A673 (cell line): Measurements from ENCODE around the gene CCDC7. TPM values are rescaled to one million over a fixed set of nuclear protein-coding genes. Genes with fewer than 3 reads are reported as not detected.
"Not testable (repeated sequence)": the region's sequence is repeated elsewhere in the genome, so short reads cannot be mapped to it uniquely, and the experiment has no call there.

ENCODE experiments used
- BruUV-seq: library from RNA; stranded (reverse); fragments of 400-500 nt; replicated peaks from 2 replicates; lab custom pipeline; 2021; lab: Mats Ljungman, UMichigan
- CTCF ChIA-PET: fragments of 300-600 bp; sonication (Branson Sonifier 250); formaldehyde crosslinking; loops from one replicate; lab custom pipeline; 2022; ENCODE audit warnings: antibody characterized with exemption; lab: Charles Lee
- POLR2A ChIA-PET: fragments of 300-600 bp; sonication (Branson Sonifier 250); formaldehyde crosslinking; loops from one replicate; lab custom pipeline; 2022; ENCODE audit warnings: antibody characterized with exemption; ENCODE audit not compliant: low non-redundant PET; lab: Charles Lee
- DNase-seq: peaks from one replicate; pipeline ENCODE4 v3.0.0-alpha.2; 2015; ENCODE audit warnings: low spot score
- H3K27ac ChIP-seq: fragments of 200-600 bp; sonication (generic); 2 replicates; pipeline ENCODE4 v1.5.1; 2016; ENCODE audit warnings: mixed run types, low read depth, mild to moderate bottlenecking, mixed read lengths, antibody characterized with exemption, low read length; ENCODE audit not compliant: poor library complexity, severe bottlenecking
- H3K27me3 ChIP-seq: fragments of 200-600 bp; sonication (generic); replicated peaks from 2 replicates; pipeline ENCODE4 v1.6.1; 2017; ENCODE audit warnings: mixed run types, low read depth, mild to moderate bottlenecking, mixed read lengths, antibody characterized with exemption, low read length; ENCODE audit not compliant: insufficient read depth, poor library complexity
- H3K36me3 ChIP-seq: fragments of 200-600 bp; sonication (generic); 2 replicates; pipeline ENCODE4 v1.6.1; 2016; ENCODE audit warnings: mixed run types, mild to moderate bottlenecking, mixed read lengths, antibody characterized with exemption, low read length; ENCODE audit not compliant: insufficient read depth, poor library complexity, severe bottlenecking
- H3K4me1 ChIP-seq: fragments of 200-600 bp; sonication (generic); 2 replicates; pipeline ENCODE4 v1.6.1; 2017; ENCODE audit warnings: mixed run types, mild to moderate bottlenecking, mixed read lengths, antibody characterized with exemption, low read length; ENCODE audit not compliant: insufficient read depth, poor library complexity, severe bottlenecking
- H3K4me3 ChIP-seq: fragments of 200-600 bp; sonication (generic); 2 replicates; pipeline ENCODE4 v1.5.1; 2016; ENCODE audit warnings: low read depth, mixed run types, mild to moderate bottlenecking, mixed read lengths, low read length; ENCODE audit not compliant: poor library complexity, severe bottlenecking
- H3K9me3 ChIP-seq: fragments of 200-600 bp; sonication (generic); 2 replicates; pipeline ENCODE4 v1.6.1; 2016; ENCODE audit warnings: mixed run types, low read depth, mild to moderate bottlenecking, mixed read lengths, antibody characterized with exemption, low read length; ENCODE audit not compliant: poor library complexity, severe bottlenecking
- EZH2 ChIP-seq: fragments of 200-600 bp; sonication (generic); IDR thresholded peaks from 2 replicates; pipeline ENCODE4 v1.6.1; 2017; ENCODE audit warnings: borderline replicate concordance, low read depth, mild to moderate bottlenecking, mixed read lengths, antibody characterized with exemption, low read length; ENCODE audit not compliant: poor library complexity, severe bottlenecking
- intact Hi-C: fragments of 100-400 bp; cut with micrococcal nuclease; formaldehyde crosslinking; loops from one replicate; pipeline ENCODE4 v1.10.0; 2022; ENCODE audit not compliant: unreplicated experiment
- total RNA-seq: library from RNA; stranded (reverse); gene quantifications from 2 replicates; pipeline ENCODE4 v1.2.3, GENCODE V29; 2021
- TF ChIP-seq, protein P1 (sequence below): fragments of 300-800, 200-600 bp; sonication (generic); conservative IDR thresholded peaks from 2 replicates; pipeline ENCODE4 v1.5.1; 2017; ENCODE audit warnings: low read depth, mild to moderate bottlenecking, antibody characterized with exemption, low read length, moderate library complexity, mixed read lengths

CCDC7 gene
- total RNA-seq, 1 experiment from 2014 or later, result 16.4 TPM

DNA sequence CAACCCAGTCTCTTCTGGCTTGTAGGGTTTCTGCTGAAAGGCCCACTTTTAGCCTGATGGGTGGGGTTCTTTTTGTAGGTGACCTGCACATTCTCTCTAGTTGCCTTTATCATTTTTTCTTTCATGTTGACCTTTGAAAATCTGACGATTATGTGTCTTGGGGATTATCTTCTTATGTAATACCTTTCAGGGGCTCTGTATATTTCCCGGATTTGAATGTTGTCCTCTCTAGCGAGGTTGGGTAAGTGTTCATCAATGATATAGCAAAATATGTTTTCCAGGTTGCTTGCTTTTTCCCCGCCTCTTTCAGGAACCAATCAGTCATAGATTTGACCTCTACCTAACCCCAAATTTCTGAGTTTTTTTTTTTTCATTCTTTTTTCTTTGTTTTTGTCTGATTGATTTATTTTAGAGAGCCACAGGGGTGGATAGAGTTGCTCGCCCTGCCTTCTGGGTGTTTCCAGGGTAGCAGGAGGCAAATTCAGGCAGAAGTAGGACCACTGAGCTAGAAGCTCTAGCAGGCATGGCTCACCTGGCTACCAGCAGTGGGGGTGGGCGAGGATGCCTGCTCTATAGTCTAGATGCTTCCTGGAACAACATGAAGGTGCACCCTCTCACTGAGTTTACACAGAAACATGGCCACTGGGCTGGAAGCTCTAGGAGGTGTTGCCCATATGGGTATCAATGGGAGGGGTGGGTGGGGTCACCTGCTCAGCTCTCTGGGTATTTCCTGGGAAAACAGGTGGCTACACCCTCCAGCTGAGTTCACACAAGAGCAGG lies 94.9 kb downstream of the CCDC7 start:
- no peak for DNase-seq
- Histone ChIP-seq H3K4me1 (no peaks in the 10 kb centered on the region), H3K27ac (no peak overlapping the region), H3K36me3 (no peaks in the 10 kb centered on the region), H3K9me3 (peaks cover 3% of the 10 kb centered on the region), H3K27me3 (no peaks in the 10 kb centered on the region), H3K4me3 (no peak overlapping the region)
- no TSS peak for BruUV-seq
- ChIA-PET POLR2A (no interaction called here), CTCF (no interaction called here)
- TF ChIP-seq EZH2, result no peak
- TF ChIP-seq, protein P1, sequence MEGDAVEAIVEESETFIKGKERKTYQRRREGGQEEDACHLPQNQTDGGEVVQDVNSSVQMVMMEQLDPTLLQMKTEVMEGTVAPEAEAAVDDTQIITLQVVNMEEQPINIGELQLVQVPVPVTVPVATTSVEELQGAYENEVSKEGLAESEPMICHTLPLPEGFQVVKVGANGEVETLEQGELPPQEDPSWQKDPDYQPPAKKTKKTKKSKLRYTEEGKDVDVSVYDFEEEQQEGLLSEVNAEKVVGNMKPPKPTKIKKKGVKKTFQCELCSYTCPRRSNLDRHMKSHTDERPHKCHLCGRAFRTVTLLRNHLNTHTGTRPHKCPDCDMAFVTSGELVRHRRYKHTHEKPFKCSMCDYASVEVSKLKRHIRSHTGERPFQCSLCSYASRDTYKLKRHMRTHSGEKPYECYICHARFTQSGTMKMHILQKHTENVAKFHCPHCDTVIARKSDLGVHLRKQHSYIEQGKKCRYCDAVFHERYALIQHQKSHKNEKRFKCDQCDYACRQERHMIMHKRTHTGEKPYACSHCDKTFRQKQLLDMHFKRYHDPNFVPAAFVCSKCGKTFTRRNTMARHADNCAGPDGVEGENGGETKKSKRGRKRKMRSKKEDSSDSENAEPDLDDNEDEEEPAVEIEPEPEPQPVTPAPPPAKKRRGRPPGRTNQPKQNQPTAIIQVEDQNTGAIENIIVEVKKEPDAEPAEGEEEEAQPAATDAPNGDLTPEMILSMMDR, result no peak
- intact Hi-C loops, result no loop called here

DNA sequence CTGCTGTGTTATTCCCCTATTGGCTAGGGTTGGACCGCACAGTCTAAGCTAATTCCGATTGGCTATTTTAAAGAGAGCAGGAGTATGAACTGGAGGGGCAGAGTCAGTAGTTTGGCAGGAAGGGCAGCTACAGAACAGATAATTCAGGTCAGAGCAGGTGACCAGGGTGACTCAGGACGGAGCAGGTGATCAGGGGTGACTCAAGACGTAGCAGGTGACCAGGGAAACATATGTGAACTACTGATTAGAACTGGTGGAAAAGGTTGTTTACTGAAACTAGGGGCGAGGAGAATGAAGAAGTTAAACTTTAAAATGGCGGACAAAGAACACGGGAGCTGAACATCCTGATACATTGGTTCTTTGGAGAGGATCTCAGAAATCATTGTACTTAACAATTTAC lies 102.3 kb downstream of the CCDC7 start:
- Histone ChIP-seq H3K27ac (no peak overlapping the region), H3K36me3 (no peaks in the 10 kb centered on the region), H3K9me3 (no peaks in the 10 kb centered on the region), H3K4me3 (no peak overlapping the region), H3K27me3 (no peaks in the 10 kb centered on the region), H3K4me1 (no peaks in the 10 kb centered on the region)
- no TSS peak for BruUV-seq
- POLR2A ChIA-PET, result no interaction called here
- no peak for DNase-seq
- CTCF ChIA-PET, result no interaction called here
- TF ChIP-seq EZH2, result no peak
- TF ChIP-seq, protein P1, result no peak
- intact Hi-C loops, result no loop called here

DNA sequence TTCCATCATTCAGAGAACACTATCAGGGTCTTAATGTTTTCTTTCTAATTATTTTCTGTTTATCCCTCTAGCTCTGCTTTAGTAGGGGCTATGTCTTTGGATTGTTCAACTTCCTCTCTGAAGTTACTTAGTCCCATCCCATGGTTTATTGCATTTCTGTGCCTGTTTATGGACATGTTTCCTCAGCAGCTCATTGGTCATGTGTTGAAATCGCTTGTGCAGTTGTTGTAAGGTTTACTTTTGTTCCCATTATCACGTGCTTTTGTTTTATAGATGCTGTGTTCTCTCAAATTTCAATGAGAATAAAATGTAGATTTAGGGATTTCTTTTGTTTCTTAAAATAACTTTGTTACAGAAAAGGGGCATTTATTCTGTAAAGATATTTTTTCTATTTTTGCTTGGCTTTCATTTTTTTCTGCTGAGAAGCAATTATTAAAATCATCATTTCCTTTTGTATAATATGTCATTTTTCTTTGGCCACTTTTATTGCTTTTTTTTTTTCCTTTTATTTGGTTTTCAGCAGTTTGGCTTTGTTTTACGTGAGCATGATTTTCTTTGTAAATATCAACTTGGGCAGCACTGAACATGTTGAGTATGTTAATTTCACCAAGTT lies 110.9 kb downstream of the CCDC7 start:
- H3K4me3 ChIP-seq, result no peak overlapping the region
- H3K36me3 ChIP-seq, result no peaks in the 10 kb centered on the region
- H3K27ac ChIP-seq, result no peak overlapping the region
- intact Hi-C loops, result no loop called here
- DNase-seq, result no peak
- H3K9me3 ChIP-seq, result no peaks in the 10 kb centered on the region
- H3K27me3 ChIP-seq, result no peaks in the 10 kb centered on the region
- CTCF ChIA-PET, result no interaction called here
- no TSS peak for BruUV-seq
- POLR2A ChIA-PET, result no interaction called here
- TF ChIP-seq, protein P1, result no peak
- TF ChIP-seq EZH2, result no peak
- H3K4me1 ChIP-seq, result no peaks in the 10 kb centered on the region

DNA sequence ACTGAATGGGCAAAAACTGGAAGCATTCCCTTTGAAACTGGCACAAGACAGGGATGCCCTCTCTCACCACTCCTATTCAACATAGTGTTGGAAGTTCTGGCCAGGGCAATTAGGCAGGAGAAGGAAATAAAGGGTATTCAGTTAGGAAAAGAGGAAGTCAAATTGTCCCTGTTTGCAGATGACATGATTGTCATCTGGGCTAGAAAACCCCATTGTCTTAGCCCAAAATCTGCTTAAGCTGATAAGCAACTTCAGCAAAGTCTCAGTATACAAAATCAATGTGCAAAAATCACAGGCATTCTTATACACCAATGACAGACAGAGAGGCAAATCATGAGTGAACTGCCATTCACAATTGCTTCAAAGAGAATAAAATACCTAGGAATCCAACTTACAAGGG lies 116.8 kb downstream of the CCDC7 start:
- BruUV-seq, POLR2A ChIA-PET, CTCF ChIA-PET, H3K4me1 ChIP-seq, H3K4me3 ChIP-seq, H3K9me3 ChIP-seq, intact Hi-C loops, H3K27ac ChIP-seq, H3K27me3 ChIP-seq, H3K36me3 ChIP-seq, DNase-seq: not testable (repeated sequence)
